NK-92 treated with Interleukin-12 subunit alpha and Interleukin-12 subunit beta, amount 100 ng/mL, for 24 hours (cell line): ENCODE data around the gene SDHB.
"Not testable (repeated sequence)": the region's sequence is repeated elsewhere in the genome, so short reads cannot be mapped to it uniquely, and the experiment has no call there.

Source experiments
- DNase-seq: peaks from one replicate; lab custom pipeline; 2025; lab: John Stamatoyannopoulos, UW

SDHB gene

DNA sequence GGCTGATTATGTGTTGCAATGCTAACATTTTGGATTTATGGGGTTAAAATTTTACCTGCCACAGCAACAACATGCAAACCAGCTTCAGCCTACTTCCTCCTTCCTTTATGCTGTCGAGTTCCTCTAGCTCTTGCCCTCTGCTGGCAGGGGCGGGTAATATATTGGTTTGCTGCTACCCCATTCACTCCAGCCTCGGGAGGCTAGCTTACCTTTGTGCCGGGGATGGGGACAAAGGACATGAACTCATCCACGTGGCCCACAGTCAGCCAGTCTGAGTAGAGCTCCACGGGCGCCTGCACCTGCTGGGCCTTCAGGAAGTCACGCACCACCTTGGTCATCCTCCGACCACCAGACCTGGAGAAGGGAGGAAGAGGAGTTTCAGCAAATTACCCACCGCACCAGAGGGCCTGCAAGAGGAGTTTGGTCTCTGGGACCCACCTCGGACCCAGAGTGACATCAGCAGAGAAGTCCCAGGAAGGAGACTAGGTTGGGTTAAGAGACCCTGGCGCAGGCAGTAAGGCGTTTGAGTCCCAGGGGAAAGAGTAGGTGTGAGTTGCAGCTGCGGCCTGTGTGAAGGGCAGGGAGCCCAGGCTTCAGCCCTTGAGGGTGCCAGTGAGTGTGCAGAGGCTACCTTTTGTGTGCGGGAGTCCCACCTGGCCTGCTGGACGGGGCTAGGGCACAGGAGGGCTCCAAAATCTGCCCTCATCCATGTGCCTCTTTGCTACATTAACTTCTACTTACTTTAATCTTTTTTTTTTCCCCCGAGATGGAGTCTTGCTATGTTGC, 21.8 kb upstream of the SDHB start:
- no peak for DNase-seq

GRCh38 chr1:17071794-17072193, 18.0 kb upstream of the SDHB start:
- DNase-seq, result no peak

DNA sequence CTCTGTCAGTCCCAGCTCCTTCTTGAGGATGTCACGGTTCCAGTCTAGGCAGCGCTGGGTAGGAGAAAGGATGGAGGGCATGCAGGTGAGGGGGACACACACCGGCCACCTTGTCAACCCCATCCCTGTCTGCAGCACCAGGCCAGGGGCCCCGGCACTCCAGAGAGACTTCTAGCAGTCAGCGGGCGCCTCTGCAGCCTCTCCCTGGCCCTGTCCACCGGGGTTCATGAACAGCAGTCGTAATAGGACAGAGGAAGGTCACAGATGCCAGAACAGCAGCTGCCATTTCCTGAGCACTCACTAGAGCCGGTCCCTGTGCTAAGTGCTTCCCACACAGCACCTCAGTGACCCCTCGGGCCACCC, 16.3 kb upstream of the SDHB start:
- no peak for DNase-seq

DNA sequence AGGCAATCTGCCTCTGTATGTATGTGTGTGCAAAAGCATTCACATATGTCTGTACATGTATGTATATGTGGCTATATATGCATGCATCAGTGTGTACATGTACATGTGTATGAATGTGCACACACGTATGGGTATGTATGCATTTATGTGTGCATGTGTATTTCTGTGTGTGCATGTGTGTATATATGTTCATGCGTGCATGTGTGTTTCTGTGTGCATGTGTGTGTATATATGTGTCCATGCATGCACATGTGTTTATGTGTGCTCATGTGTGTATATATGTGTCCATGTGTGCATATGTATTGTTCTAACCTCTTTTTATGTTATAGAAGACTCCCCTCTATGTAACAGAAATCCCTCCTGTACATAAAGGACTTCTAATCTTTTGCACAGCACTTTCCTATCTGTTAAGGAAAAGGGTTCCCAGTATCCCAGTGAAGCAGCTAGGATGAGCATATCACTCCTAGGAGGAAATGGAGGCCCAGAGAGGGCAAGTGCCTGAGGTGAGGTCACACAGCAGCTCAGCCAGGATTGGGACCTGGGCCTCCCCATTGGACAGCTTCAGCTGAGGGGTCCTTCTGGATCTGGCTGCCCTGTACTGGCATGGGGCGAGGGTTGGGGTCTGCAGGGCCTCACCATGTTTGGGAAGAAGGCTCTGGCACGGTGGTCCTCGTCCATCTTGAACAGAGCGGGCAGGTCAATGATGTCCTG, 15.8 kb upstream of the SDHB start:
- DNase-seq, result no peak

DNA sequence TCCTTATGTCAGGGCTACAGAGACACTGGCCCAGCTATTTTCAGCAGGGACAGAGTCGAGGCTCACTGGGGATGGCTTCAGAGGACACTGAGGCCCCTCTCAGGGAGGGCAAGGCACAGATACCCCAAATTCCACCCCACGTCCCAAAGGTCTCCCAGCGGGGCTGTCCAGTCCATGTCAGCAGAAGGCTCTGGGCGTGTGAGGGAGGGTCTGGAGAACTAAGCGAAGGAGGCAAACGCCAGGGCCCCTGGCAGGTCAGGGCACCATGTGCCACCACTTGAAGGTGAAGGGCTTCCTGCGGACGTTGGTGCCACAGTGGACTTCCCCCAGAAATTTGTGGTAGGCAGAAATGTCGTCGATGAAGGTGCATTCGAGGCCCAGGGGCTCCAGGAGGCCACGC, 15.0 kb upstream of the SDHB start:
- DNase-seq, result no peak

- DNase-seq, result no peak
Measured at GRCh38 chr1:17067465-17068240, 13.8 kb upstream of the SDHB start.

- no peak for DNase-seq
Measured at GRCh38 chr1:17067069-17067426, 13.2 kb upstream of the SDHB start.

GRCh38 chr1:17066361-17067068, 12.7 kb upstream of the SDHB start:
- DNase-seq, result no peak

GRCh38 chr1:17065666-17066065, 11.8 kb upstream of the SDHB start:
- DNase-seq, result no peak

DNA sequence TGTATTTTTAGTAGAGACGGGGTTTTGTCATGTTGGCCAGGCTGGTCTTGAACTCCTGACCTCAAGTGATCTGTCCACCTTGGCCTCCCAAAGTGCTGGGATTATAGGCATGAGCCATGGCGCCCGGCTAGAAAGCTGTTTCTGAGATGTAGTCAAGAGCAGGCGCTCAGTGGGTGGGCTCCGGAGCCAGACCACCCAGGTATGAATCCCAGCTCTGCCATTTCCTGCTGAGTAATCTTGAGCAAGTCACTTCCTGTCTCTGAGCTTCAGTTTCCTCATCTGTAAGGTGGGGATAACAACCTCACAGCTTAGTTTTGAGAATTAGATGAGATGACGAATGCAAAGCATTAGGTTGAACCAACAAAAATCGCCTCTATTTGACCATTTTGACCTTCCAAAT, 8.9 kb upstream of the SDHB start:
- DNase-seq, result not testable (repeated sequence)

DNA sequence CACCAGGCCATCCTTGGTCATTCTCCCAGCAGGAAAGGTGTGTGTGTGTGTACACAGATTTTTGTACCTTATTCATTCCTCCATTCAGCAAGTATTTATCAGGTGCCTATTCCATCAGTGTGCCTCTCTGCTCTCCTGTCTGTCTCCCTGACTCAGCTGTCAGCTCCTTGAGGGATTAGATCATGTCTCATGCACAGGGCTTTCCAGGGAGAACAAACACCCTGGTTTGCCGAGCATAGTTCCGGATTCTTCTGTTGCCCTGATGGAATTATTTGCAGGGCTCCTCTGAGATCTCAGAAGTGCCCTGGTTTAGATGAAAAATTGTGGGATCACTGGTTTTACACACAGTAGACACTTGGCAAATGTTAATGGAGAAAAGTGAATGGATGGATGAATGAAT, 8.1 kb upstream of the SDHB start:
- no peak for DNase-seq

GRCh38 chr1:17061486-17061885, 7.7 kb upstream of the SDHB start:
- DNase-seq, result no peak

GRCh38 chr1:17060306-17060749, 6.5 kb upstream of the SDHB start:
- no peak for DNase-seq

- DNase-seq, result peak; percentile 59
Measured at GRCh38 chr1:17059391-17060305, 5.8 kb upstream of the SDHB start.

DNA sequence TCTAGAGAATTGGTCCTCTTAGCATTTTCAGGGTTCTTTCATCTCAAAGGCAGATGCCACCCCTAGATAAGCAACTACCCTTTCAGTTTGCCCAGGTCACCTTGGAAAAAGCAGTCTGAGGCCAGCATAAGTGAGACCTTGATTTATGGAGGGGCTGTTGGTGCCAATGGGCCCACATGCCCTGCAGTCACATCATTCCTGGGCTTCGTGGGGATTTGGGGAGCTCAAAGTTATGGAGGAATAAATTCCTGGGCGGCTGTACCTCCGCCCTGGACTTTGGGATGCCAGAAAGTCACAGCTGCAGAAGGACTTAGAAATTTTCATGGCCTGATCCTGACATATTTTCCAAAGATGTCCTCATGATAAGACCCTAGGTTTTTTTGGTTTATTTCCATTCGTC, 2.7 kb upstream of the SDHB start:
- no peak for DNase-seq

- DNase-seq, result no peak
Measured at GRCh38 chr1:17055801-17056200, 2.0 kb upstream of the SDHB start.

GRCh38 chr1:17053086-17053684, 647 bp downstream of the SDHB start:
- no peak for DNase-seq

GRCh38 chr1:17052641-17053040, 1.2 kb downstream of the SDHB start:
- no peak for DNase-seq

- no peak for DNase-seq
Measured at GRCh38 chr1:17052038-17052437, 1.8 kb downstream of the SDHB start.

DNA sequence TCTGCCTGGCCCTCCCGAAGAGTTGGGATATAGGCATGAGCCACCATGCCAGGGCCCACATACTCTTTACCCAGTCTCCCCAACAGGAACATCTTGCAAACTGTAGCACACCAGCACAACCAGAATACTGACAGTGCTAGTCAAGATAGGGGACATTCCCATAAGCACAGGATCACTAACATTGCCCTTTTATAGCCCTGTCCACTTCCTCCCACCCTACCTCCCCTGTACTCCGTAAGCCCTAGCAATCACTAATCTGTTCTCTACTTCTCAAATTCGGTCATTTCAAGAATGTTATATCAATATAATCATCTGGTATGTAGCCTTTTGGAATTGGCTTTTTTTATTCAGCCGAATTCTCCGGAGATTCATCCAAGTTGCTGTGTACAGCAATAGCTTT, 5.9 kb downstream of the SDHB start:
- no peak for DNase-seq

GRCh38 chr1:17046334-17046657, 7.5 kb downstream of the SDHB start:
- no peak for DNase-seq
